Measurements from ENCODE around the gene PSMG1.
"Not testable (repeated sequence)": the region's sequence is repeated elsewhere in the genome, so short reads cannot be mapped to it uniquely, and the experiment has no call there.

PSMG1 gene

GRCh38 chr21:39156024-39156423, 27.2 kb downstream of the PSMG1 start:
- H3K4me3 ChIP-seq (ENCODE audit: low read length): no peak overlapping the region
- TF ChIP-seq ZNF274 (IDR thresholded peaks at IDR 0.05; ENCODE audit: low read depth, low read length): no peak

DNA sequence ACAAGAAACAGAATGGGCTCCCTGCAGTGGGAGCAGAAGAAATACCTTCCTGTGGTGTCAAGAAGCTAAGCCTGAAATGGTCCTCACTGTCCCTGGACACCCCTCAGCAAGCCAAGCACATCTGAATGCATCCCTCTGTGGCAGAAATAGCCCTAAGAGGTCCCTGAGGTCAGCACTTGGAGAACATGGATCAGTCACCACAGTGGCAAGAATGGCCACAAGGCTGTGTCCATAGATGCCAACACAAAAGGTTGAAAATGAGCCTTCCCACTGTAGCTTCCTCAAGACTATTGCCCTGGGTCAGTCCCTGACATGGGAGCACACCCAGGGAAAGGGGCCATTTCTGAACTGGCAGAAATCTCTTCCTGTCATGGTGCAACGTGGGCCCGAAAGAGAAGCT, 27.7 kb downstream of the PSMG1 start:
- TF ChIP-seq ZNF274 (IDR thresholded peaks at IDR 0.05; ENCODE audit: low read depth, low read length): no peak
- H3K4me3 ChIP-seq (ENCODE audit: low read length): no peak overlapping the region

DNA sequence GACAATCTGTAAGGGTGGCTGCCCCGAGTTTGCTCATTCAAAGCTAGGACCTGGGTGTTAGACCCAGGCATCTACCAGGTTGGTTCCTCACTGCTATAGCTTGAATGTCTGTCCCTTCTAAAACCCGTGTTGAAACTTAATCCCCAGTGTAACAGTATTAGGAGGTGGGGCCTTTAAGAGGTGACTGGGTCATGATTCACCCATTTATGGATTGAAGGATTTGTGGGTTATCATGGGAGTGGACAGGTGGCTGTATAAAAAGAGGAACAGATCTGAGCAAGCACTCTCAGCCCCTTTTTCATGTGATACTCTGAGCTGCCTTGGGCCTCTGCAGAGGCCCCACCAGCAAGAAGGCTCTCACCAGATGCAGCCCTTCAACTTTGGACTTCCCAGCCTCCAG, 29.4 kb downstream of the PSMG1 start:
- no peak for TF ChIP-seq ZNF274 (IDR thresholded peaks at IDR 0.05; ENCODE audit: low read depth, low read length)
- H3K4me3 ChIP-seq (ENCODE audit: low read length): no peak overlapping the region

DNA sequence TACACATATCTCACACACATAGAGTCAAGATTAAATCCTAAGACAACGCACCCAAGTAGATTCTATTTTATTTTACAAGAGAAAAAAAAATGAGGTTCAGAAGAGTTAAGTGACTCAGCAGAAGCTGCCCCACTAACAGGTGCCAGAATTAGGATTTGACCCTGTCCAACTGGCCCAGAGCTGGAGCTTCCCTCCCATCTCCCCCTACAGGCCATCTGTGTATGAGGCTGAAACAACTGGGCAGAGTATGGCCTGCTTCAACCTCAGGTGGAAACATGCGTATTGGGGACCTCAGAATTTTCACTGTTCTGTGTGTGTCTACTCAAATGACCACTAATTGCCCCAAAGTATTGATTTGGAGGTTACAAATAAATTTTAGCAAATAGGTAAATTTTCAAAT, 29.9 kb downstream of the PSMG1 start:
- no peak overlapping the region for H3K4me3 ChIP-seq (ENCODE audit: low read length)
- no peak for TF ChIP-seq ZNF274 (IDR thresholded peaks at IDR 0.05; ENCODE audit: low read depth, low read length)

- no peak for TF ChIP-seq ZNF274 (IDR thresholded peaks at IDR 0.05; ENCODE audit: low read depth, low read length)
Measured at GRCh38 chr21:39152271-39152670, 31.0 kb downstream of the PSMG1 start.

GRCh38 chr21:39150877-39151276, 32.4 kb downstream of the PSMG1 start:
- TF ChIP-seq ZNF274 (IDR thresholded peaks at IDR 0.05; ENCODE audit: low read depth, low read length): no peak
- no peak overlapping the region for H3K4me3 ChIP-seq (ENCODE audit: low read length)

More at GRCh38 chr21:39152271-39152670, 31.0 kb downstream of the PSMG1 start:
- no peak overlapping the region for H3K4me3 ChIP-seq (ENCODE audit: low read length)

DNA sequence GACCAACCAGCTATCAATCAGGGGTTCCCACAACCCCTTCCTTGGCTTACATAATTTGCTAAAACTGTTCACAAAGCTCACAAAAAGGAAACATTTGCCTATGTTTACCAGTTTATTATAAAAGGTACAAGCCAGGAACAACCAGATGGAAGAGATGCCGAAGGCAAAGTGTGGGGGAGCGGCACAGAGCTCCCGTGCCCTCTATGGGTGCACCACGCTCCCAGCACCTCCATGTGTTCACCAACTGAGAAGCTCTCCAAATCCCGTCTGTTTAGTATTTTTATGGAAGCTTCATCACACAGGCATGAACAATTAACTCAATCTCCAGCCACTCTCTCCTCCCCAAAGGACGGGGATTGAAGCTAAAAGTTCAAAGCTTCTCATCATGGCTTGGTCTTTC, 32.9 kb downstream of the PSMG1 start:
- no peak for TF ChIP-seq ZNF274 (IDR thresholded peaks at IDR 0.05; ENCODE audit: low read depth, low read length)
- no peak overlapping the region for H3K4me3 ChIP-seq (ENCODE audit: low read length)

DNA sequence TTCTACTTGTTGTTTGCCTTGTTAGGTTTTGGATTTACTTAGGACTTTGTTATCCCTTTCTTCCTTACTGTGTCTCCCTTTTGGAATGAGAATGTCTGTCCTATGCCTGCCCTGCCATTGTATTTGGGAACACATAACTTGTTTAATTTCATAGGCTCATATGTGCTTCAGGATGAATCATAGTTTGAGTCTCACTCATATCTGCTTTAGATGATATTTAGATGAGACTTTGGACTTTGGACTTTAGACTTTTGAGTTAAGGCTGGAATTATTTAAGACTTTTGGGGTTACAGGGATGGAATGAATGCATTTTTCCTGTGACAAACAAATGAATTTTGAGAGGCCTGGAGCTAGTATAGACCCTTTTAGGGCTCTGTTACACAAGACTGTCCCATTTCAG, 33.4 kb downstream of the PSMG1 start:
- no peak for TF ChIP-seq ZNF274 (IDR thresholded peaks at IDR 0.05; ENCODE audit: low read depth, low read length)
- H3K4me3 ChIP-seq (ENCODE audit: low read length): no peak overlapping the region

- no peak overlapping the region for H3K4me3 ChIP-seq (ENCODE audit: low read length)
- no peak for TF ChIP-seq ZNF274 (IDR thresholded peaks at IDR 0.05; ENCODE audit: low read depth, low read length)
Measured at GRCh38 chr21:39148975-39149374, 34.3 kb downstream of the PSMG1 start.

GRCh38 chr21:39144191-39144590, 39.1 kb downstream of the PSMG1 start:
- no peak overlapping the region for H3K4me3 ChIP-seq (ENCODE audit: low read length)
- TF ChIP-seq ZNF274 (IDR thresholded peaks at IDR 0.05; ENCODE audit: low read depth, low read length): no peak

GRCh38 chr21:39142972-39143371, 40.3 kb downstream of the PSMG1 start:
- H3K4me3 ChIP-seq (ENCODE audit: low read length): no peak overlapping the region
- no peak for TF ChIP-seq ZNF274 (IDR thresholded peaks at IDR 0.05; ENCODE audit: low read depth, low read length)

DNA sequence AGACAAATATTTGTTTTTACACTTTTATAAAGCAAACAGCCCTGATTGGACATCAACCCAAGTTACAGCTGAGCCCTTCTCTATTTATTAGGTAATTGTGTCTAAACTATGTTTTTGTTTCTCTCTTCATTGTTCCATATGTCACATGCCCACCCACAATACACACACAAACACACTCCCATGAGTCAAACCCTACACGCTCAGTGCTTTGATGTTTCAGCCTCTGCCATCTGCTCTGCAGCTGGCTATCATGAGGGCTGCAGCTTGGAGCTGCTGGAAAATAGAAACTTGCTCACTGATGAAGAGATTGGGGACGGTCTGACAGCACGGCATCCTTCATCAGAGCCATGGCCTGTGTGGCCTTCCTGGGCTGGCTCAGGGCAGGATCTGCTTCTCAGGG, 41.7 kb downstream of the PSMG1 start:
- no peak overlapping the region for H3K4me3 ChIP-seq (ENCODE audit: low read length)
- TF ChIP-seq ZNF274 (IDR thresholded peaks at IDR 0.05; ENCODE audit: low read depth, low read length): no peak

DNA sequence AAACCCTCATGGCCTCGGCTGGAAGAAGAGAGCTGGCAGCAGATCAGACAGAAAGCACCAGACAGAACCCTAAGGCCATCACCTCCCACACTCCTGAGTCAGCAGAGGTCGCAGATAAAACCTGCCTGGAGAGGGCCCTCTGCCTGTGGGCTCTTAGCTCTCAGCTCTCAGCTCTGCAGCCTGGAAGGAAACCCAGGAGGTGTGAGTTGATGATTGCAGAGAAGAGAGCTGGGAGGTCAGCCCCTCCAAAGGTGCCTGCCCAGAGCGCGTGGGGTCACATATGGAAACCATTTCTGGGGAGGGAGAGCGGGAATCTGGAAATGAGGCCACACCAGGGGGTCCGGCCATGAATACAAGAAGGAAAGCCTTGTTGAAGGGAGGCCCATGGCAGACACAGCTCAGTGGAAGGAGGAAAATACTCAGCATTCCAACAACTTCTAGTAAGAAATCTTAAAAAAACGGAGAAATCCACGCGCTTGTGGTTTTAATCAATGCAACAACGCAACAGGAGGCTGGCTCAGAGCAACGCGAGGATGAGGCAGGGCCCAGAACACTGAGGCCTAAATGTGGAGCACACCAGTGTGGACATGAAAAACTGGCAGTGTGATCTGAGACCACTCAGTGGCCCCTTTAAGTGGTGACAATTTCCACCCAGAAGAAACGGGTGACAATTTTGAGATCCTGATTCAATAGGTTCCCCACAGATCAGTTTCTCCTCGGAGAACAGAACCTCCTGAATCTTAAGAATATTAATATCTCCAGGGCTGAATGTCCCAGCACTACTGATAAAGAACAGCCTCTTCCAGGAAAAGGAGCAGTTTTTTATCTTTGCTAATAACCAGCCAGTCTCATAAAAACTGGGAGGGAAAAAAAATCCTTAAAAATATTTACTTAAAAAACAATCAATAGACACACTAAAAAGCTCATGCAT, 45.7 kb downstream of the PSMG1 start:
- TF ChIP-seq ZNF274 (IDR thresholded peaks at IDR 0.05; ENCODE audit: low read depth, low read length): no peak
- no peak overlapping the region for H3K4me3 ChIP-seq (ENCODE audit: low read length)

DNA sequence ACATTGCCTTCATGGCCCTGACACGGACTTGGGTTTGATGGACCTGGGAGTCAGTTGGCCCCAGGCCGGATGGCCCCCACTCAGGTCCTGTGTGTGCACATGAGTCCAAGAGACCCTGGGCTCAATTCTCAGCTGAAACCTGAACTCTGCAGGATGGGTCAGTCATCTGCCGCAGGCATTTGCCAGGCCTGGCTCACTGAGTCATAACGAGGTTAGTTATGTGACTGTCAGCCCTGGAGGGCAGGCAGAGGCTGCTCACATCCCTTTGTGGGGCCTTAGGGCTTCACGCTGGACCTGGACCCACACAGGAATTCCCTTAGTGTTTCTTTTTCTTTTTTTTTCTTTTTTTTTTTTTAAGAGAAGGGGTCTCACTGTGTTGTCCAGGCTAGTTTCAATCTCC, 46.5 kb downstream of the PSMG1 start:
- no peak overlapping the region for H3K4me3 ChIP-seq (ENCODE audit: low read length)
- no peak for TF ChIP-seq ZNF274 (IDR thresholded peaks at IDR 0.05; ENCODE audit: low read depth, low read length)

DNA sequence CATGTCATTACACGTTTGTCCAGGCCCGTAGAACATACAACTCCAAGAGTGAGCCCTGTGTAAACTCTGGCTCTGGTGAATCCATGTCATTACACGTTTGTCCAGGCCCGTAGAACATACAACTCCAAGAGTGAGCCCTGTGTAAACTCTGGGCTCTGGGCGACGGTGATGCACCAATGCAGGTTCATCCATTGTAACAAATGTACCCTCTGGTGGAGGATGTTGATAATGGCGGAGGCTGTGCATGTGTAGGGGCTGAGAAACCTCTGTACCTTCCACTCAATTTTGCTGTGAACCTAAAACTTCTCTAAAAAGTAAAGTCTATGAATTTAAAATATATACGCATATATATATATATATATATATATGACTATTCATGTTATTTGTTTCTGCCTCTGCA, 47.1 kb downstream of the PSMG1 start:
- not testable (repeated sequence) for H3K4me3 ChIP-seq (ENCODE audit: low read length)

Measured in GM08714 (cell line).